Lower lobe of right lung (tissue), 2 donors: ENCODE results near the gene UBA52. TPM values are rescaled to one million over a fixed set of nuclear protein-coding genes. Genes with fewer than 3 reads are reported as not detected.

Experiments
- ATAC-seq, 2 donors: fragments of 200-7000 bp; cut with Tn5 transposase; one replicate each; pipeline ENCODE4 v1.9.1; 2020 to 2022; ENCODE audit warnings: mild to moderate bottlenecking in 2 of 2, moderate library complexity in 2 of 2
- DNase-seq: peaks from one replicate; pipeline ENCODE4 v3.0.0-alpha.2; 2020
- H3K27ac ChIP-seq: fragments of 200-600 bp; one replicate; pipeline ENCODE4 v1.8.0; 2022
- H3K27me3 ChIP-seq: fragments of 200-600 bp; one replicate; pipeline ENCODE4 v1.8.0; 2022; ENCODE audit warnings: low read depth
- H3K36me3 ChIP-seq: fragments of 200-600 bp; one replicate; pipeline ENCODE4 v1.8.0; 2022; ENCODE audit warnings: mild to moderate bottlenecking
- H3K4me1 ChIP-seq: fragments of 200-600 bp; one replicate; pipeline ENCODE4 v1.8.0; 2022
- H3K4me3 ChIP-seq: fragments of 200-600 bp; one replicate; pipeline ENCODE4 v1.8.0; 2022; ENCODE audit warnings: mild to moderate bottlenecking
- H3K9me3 ChIP-seq: fragments of 200-600 bp; one replicate; pipeline ENCODE4 v1.8.0; 2022
- intact Hi-C: fragments of 100-400 bp; cut with DNase I; formaldehyde crosslinking; loops from one replicate; pipeline ENCODE4 v1.11.0; 2022
- total RNA-seq: library from RNA; stranded (reverse); fragmentation: NEBNext Ultra II Directional; extraction: Animal tissue kit (Norgen Biotek cat#: 25700); gene quantifications from one replicate; pipeline ENCODE4 v1.2.1, GENCODE V29; 2021
- TF ChIP-seq, protein P1 (sequence below): fragments of 200-600 bp; IDR thresholded peaks from one replicate; pipeline ENCODE4 v1.8.0; 2022; ENCODE audit warnings: antibody characterized with exemption, mild to moderate bottlenecking
- donor health status: DM: no; HTN: yes; CAD: no; lungs with severe emphysema.

The UBA52 gene
- total RNA-seq, 1 donor from 2014 or later, result 884 TPM

DNA sequence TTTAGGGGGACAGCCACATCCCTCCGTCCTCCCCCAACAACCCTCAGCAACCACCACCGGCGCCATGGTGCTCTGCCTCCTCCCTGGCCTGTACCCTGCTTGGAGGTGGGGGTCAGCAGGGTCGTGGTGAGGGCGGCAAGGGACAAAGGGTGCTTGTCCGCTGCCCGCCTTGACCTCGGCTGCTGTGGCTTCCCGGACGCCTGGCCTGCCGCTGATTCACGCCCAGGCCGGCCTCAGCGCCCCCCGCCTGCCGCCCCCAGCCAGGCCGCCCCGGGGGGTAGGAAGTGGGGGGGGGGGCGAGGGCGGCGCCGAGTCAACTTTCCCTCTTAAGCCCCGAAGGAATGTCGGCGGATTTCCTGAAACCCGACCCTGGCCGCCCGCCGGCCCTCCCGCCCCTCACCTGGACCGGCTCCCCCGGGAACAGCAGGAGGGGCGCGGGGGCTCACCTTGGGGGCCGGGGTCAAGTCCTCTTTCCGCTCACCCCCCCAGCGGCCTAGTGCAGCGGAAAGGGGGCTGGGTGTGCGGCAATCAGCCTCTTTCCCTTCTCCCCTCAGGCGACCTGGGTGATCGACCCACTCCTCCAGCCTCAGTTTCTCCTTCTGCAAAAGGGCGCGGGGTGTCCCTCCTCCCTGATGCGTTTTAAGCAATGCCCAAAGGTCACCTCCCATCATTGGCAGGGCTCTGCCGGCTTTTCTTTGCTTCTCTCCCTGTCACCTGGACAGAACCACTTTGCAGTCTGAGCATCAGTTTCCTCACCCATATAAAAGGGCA, 39.1 kb downstream of the UBA52 start:
- H3K27ac ChIP-seq, result no peak overlapping the region
- ATAC-seq, result peak; percentile 8 to 22
- DNase-seq, result no peak
- no peak overlapping the region for H3K4me3 ChIP-seq
- intact Hi-C loops, result no loop called here
- no peaks in the 10 kb centered on the region for H3K9me3 ChIP-seq
- TF ChIP-seq, protein P1, sequence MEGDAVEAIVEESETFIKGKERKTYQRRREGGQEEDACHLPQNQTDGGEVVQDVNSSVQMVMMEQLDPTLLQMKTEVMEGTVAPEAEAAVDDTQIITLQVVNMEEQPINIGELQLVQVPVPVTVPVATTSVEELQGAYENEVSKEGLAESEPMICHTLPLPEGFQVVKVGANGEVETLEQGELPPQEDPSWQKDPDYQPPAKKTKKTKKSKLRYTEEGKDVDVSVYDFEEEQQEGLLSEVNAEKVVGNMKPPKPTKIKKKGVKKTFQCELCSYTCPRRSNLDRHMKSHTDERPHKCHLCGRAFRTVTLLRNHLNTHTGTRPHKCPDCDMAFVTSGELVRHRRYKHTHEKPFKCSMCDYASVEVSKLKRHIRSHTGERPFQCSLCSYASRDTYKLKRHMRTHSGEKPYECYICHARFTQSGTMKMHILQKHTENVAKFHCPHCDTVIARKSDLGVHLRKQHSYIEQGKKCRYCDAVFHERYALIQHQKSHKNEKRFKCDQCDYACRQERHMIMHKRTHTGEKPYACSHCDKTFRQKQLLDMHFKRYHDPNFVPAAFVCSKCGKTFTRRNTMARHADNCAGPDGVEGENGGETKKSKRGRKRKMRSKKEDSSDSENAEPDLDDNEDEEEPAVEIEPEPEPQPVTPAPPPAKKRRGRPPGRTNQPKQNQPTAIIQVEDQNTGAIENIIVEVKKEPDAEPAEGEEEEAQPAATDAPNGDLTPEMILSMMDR, result no peak
- H3K27me3 ChIP-seq, result peaks cover 95% of the 10 kb centered on the region
- peaks cover 51% of the 10 kb centered on the region for H3K4me1 ChIP-seq
- H3K36me3 ChIP-seq, result no peaks in the 10 kb centered on the region

DNA sequence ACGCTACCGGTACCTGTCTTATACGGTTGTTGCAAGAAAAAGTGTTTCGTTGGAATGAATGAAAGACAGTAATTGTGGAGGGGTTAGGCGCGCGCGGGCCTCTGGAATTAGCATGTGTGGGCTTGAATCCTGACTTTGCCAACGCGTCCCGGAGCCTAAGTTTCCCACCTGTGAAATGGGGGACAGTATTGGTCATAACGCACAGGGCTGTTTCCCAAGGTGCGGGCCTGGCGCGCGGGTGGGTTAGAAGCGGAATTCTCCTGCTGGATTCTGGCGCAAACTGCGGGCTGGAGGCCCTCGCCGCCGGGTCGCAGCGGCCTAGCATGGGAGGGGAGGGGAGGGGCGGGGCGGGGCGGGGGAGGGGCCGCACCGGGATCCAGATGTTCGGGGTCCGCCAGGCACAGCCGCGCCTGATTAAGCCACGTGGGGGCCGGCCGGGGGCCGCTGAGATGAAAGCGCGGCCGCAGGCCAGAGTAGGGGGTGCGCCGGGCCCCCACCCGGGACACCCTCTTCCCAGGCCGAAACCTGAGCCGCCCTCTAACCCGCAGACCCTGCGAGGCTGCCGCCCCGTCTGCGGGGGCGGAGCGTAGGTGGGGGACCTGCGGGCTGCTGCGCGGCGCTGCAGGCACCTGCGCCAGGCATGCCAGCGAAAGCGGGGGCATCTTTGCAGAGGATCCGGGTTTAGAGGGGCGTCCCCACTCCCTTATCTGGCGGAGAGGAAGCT, 39.8 kb downstream of the UBA52 start:
- ATAC-seq (no peak), DNase-seq (no peak)
- TF ChIP-seq, protein P1, result no peak
- Histone ChIP-seq H3K36me3 (no peaks in the 10 kb centered on the region), H3K27ac (no peak overlapping the region), H3K9me3 (no peaks in the 10 kb centered on the region), H3K4me1 (peaks cover 51% of the 10 kb centered on the region), H3K27me3 (peaks cover 89% of the 10 kb centered on the region), H3K4me3 (peak overlapping the region; percentile 13)
- intact Hi-C loops, result no loop called here

DNA sequence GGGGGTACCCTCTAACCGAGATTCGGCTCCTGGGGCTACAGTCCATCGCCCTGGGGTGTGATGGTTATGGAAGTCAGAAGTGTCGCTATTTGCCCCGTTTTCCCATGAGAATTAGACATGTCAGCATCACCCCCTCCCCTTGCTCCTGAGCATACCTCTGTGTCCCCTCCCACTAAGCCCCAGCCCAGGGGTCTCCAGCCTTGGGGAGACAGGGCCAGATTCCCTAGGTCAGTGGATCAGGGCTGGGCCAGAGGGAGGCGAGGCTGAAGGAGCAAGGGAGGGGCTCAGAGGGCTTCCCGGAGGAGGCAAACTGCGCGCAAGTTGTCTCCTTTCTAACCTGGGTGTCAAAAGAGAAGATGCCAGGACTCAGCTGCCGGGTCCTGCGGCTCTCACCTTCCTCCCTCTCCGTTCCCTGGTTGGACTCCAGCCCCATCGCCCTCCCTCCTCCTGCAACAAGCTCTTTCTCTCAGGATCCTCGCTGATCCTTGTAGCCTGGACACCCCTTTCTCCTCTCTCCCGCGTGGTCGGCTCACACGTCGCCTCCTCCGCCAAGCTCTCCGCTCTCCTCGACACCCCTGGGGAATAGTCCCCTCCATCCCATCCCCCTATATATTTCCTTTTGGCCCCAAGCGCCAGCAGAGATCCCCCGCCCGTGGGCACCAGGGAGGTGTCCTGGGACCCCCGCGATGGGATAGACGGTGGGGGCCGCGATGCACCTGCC, 40.6 kb downstream of the UBA52 start:
- DNase-seq, result no peak
- Histone ChIP-seq H3K4me1 (peaks cover 49% of the 10 kb centered on the region), H3K4me3 (peak overlapping the region; percentile 47), H3K9me3 (no peaks in the 10 kb centered on the region), H3K27ac (no peak overlapping the region), H3K36me3 (no peaks in the 10 kb centered on the region), H3K27me3 (peaks cover 88% of the 10 kb centered on the region)
- no peak for ATAC-seq
- TF ChIP-seq, protein P1, result no peak
- intact Hi-C loops, result no loop called here

DNA sequence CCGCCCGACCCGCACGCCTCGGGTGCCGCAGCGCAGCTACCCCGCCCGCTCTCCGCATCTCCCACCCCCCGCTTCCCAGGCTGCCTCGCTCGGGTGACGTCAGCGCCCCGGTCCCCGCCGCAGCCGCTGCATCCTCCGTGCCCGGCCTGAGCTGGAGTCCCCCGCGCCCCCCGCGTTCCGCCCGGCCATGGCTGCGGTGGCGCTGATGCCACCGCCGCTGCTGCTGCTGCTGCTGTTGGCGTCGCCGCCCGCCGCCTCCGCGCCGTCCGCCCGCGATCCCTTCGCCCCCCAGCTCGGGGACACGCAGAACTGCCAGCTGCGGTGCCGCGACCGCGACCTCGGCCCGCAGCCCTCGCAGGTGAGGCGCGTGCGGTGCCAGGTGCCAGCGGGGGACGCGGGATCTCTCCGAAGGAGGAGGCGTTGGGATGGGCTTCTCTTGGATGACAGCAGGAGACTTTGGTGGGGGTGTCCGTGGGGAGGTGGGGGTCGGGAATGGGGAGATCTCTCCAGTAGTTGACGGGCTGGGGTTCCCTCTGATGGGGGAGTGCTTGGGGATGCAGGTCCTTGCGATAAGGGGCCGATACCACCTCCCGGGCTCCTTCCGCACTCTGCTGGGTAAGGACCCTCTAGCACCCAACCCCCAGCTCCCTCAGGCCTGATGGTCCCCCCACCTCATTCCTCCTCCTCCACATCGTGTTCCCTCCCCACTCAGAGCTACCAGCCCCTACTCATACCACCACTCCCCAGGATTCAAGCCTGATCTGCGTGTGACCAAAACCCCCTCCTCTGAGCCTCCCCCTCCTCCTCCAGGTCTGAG, 41.3 kb downstream of the UBA52 start, which contains the start of gene TMEM59L:
Gene TMEM59L (plus strand): TSS at position 99 of the 817 bp plus-strand sequence. CDS start 89 bp downstream, at position 188.
- DNase-seq, result no peak
- H3K4me1 ChIP-seq, result peaks cover 41% of the 10 kb centered on the region
- H3K27me3 ChIP-seq, result peaks cover 85% of the 10 kb centered on the region

More for the DNA sequence above, 41.3 kb downstream of the UBA52 start, which contains the start of gene TMEM59L:
- peak within 1 kb of the TSS; percentile 47 for H3K4me3 ChIP-seq
- H3K27ac ChIP-seq, result no peak within 1 kb of the TSS
- ATAC-seq, result peak in 1 of 2 donors; percentile 21
- TF ChIP-seq, protein P1, result no peak
- intact Hi-C loops, result no loop called here
- H3K36me3 ChIP-seq, result no peaks in the 10 kb centered on the region
- no peaks in the 10 kb centered on the region for H3K9me3 ChIP-seq
